HG03039 (cell line): ENCODE data around the gene LGALS12.

Source experiments
- ATAC-seq: cut with Tn5 transposase; IDR thresholded peaks from one replicate; pipeline ENCODE4 v1.9.1; 2021; ENCODE audit warnings: mild to moderate bottlenecking, moderate library complexity; ENCODE audit not compliant: unreplicated experiment

LGALS12 gene

DNA sequence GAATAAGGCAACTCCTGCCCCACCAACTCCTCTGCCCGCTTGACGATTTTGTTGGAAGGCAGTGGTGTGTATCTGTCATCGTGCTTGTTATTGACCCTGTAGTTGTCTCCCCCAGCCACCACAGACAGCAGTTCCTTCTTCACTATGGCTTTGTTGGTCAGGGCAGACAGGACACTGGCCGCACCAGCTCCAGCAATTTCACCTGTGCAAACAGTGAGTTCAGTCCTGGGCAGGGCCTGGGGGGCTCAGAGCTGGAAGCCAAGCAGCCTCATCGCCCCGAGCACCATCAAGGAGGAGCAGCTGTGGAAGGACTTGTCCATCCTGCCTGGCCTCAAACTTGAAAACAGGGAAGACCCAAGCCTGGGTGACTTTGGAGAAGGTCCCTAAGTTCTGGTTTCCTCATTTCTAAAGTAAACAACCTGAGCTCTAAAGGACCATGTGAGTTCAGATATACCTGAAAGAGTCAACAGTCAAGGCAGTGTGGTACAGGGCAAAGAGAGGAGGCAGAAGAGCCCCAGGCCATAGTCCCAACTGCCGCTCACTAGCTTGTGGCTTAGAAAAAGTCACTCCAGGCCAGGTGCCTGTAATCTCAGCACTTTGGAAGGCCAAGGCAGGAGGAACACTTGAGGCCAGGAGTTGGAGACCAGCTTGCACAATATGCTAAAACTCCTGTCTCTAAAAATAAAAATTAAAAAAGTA, 52.7 kb downstream of the LGALS12 start:
- ATAC-seq = no peak

DNA sequence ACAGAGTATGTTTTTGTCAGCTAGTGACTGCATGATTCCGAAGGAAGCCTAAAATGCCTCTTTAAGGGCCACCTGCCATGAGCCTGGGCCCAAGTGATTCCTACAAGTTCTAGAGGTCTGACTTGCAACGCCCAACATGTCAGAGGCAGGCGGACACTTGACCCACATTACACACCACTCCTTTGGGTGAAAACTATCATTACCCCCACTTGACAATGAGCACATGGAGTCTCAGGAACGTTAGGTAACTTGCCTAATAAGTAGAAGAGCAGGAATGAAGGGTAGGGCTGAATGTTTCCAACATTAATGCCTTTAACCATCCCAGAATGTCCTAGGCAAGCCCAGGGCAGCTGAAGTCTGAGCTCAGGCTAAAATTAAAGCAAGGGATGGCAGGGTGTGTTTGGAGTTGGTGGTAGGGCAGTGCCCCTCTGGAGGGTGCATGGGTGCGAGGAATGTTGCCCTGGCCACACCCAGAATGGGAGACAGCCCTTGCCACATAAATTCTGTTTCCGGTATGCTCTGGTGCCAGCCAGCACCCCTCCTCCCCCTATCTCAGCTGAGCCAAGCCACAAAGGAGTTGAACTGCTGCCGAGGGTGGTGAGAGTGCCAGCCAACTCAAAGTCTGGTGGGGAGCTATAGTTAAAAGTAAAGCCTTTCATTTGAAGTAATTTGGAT, 54.8 kb downstream of the LGALS12 start:
- no peak for ATAC-seq

DNA sequence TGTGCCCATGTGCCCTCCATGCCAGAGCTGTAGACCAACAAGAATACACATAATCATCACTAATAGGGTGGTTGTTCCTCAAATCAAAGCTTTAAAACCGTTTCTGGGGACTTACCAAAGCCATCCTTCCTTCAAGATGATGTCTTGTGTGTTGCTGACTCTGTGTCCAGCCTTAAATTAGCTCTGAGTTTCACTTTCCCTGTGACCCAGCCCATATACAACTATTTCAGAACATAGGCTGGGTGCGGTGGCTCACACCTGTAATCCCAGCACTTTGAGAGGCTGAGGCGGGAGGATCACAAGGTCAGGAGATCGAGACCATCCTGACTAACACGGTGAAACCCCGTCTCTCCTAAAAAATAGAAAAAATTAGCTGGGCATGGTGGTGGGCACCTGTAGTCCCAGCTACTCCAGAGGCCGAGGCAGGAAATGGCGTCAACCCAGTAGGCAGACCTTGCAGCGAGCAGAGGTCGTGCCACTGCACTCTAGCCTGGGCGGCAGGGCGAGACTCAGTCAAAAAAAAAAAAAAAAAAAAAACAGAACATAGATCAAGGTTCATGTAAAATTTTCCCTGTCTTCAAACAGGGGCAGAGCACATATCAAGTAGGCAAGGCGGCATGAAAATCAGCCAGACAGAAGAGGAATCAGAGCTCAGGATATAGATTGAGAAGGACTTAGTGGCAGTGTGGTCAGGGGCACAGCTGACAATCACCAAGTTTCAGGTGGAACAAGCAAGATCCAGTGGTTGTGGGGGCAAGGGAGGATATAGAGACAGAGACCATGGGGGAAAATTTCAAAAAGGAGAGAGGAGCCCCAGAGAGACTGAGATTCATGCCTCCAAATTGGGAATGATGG, 57.5 kb downstream of the LGALS12 start, which contains the start of gene PLAAT2:
TSS of gene PLAAT2 (minus strand) at position 179 of the 855 bp plus-strand sequence. CDS start at position 124, 55 bp downstream.
- ATAC-seq = no peak

DNA sequence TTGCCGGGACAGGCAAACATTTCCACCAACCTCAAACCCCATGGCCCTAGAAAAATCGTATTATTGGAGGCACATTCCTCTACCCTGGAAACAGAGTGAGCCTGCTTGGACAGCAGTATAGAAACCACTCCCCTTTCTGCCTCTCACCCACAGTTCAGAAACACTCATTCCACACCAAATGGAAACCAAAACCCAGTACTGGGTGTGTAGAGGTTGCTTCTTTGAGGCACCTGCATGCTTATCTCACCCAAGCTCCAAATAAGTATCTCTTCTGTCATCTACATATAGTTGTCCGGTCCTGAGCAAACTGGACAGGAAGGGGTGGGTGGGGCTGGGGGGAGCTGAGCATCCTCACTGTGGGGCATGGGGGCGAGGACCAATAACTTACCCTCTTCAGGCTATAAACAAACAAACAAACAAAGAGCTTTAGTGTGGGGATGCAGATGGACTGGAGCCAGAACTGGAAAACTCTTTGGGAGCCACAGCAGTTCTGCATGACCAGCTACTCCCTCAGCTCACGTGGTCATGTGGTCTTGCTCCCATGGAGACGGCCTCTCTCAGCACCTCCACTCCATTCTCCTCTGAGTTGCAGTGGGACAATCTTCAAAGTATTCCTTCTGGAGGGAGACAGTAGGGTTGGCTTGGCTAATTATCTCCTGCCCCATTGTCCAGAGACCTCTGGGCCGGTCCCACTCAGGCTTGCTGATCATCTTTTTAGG, 58.3 kb downstream of the LGALS12 start:
- peak; percentile 67 for ATAC-seq

DNA sequence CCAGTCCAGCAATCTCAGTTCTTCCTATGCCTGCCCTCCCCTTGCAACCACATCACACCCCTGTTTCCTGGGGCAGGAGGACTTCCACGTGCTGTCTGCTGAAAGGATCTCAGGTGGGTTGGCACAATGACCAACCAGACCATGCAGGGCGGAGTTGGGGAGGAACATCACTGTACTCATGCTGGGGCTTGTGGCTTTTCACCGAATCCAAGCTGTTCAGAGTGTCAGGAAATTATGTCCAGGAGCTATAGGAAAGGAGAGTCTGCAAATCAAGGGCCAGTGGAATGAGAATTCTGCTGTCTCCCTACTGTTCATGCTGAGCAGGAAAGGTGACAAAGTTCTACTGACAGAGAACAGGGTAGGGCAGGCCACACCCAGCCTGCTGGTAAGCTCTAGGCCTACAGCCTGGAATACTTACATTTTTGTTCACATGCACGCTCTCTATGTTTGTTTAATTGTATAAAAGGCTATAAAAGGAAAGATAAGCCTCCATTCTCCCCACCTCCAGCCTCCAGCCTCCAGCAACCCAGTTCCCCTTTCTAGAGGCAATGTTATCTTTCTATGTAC, 59.0 kb downstream of the LGALS12 start:
- no peak for ATAC-seq
